ENCODE data around the gene PFN3. TPM values are rescaled to one million over a fixed set of nuclear protein-coding genes. Genes with fewer than 3 reads are reported as not detected.

The PFN3 gene
- total RNA-seq, 4 donors from 2014 or later = not detected

- no peak overlapping the region for H3K4me3 ChIP-seq
- WGBS, 2 donors (ENCODE audit: low coverage in 1 of 2) = no CpG with 5 or more reads among the region's 7 CpGs
- H3K4me1 ChIP-seq = peaks cover 0 to 26% (median 18%) of the 10 kb centered on the region in 3 donors
- no peak for ATAC-seq
- no peaks in the 10 kb centered on the region for H3K9me3 ChIP-seq
- H3K27ac ChIP-seq = no peak overlapping the region
- peaks cover 35% of the 10 kb centered on the region for H3K27me3 ChIP-seq
- H3K36me3 ChIP-seq = peaks cover 0 to 29% of the 10 kb centered on the region in 2 donors
- TF ChIP-seq CTCF (IDR thresholded peaks at IDR 0.05) (no peak), EP300 (IDR thresholded peaks at IDR 0.05) (no peak), POLR2A (IDR thresholded peaks at IDR 0.05) (no peak), POLR2AphosphoS5 (IDR thresholded peaks at IDR 0.05) (no peak)
Measured at GRCh38 chr5:177444106-177445051, 43.9 kb upstream of the PFN3 start.

GRCh38 chr5:177443144-177443983 is 42.9 kb upstream of the PFN3 start:
- WGBS, 2 donors (ENCODE audit: low coverage in 1 of 2) = 27% methylated on average over 3 of the region's 15 CpGs; no CpG with 5 or more reads in 1 of the 2 donors
- Histone ChIP-seq H3K9me3 (no peaks in the 10 kb centered on the region), H3K4me1 (peaks cover 0 to 26% (median 18%) of the 10 kb centered on the region in 3 donors), H3K36me3 (peaks cover 0 to 35% of the 10 kb centered on the region in 2 donors), H3K27ac (no peak overlapping the region), H3K4me3 (no peak overlapping the region), H3K27me3 (peaks cover 25% of the 10 kb centered on the region)
- ATAC-seq = no peak
- TF ChIP-seq CTCF (IDR thresholded peaks at IDR 0.05) (no peak), EP300 (IDR thresholded peaks at IDR 0.05) (no peak), POLR2AphosphoS5 (IDR thresholded peaks at IDR 0.05) (no peak), POLR2A (IDR thresholded peaks at IDR 0.05) (no peak)

- TF ChIP-seq POLR2AphosphoS5 (IDR thresholded peaks at IDR 0.05) (no peak), CTCF (IDR thresholded peaks at IDR 0.05) (no peak), POLR2A (IDR thresholded peaks at IDR 0.05) (no peak), EP300 (IDR thresholded peaks at IDR 0.05) (no peak)
- WGBS, 2 donors (ENCODE audit: low coverage in 1 of 2) = 87 to 100% methylated on average over 1 to 7 of the region's 20 CpGs
- H3K27ac ChIP-seq = no peak overlapping the region
- no peak for ATAC-seq
- peaks cover 0 to 46% of the 10 kb centered on the region in 2 donors for H3K36me3 ChIP-seq
- no peaks in the 10 kb centered on the region for H3K9me3 ChIP-seq
- H3K4me3 ChIP-seq = no peak overlapping the region
- peaks cover 14% of the 10 kb centered on the region for H3K27me3 ChIP-seq
- H3K4me1 ChIP-seq = peaks cover 0 to 16% (median 10%) of the 10 kb centered on the region in 3 donors
Measured at GRCh38 chr5:177442066-177442826, 41.8 kb upstream of the PFN3 start.

GRCh38 chr5:177440990-177441780 is 40.7 kb upstream of the PFN3 start:
- peaks cover 3% of the 10 kb centered on the region for H3K27me3 ChIP-seq
- H3K9me3 ChIP-seq = no peaks in the 10 kb centered on the region
- WGBS, 2 donors (ENCODE audit: low coverage in 1 of 2) = 20 to 100% methylated on average over 1 to 3 of the region's 26 CpGs
- TF ChIP-seq POLR2A (IDR thresholded peaks at IDR 0.05) (no peak), CTCF (IDR thresholded peaks at IDR 0.05) (no peak), POLR2AphosphoS5 (IDR thresholded peaks at IDR 0.05) (no peak), EP300 (IDR thresholded peaks at IDR 0.05) (no peak)
- no peak overlapping the region for H3K27ac ChIP-seq
- no peak for ATAC-seq
- peaks cover 0 to 5% (median 4%) of the 10 kb centered on the region in 3 donors for H3K4me1 ChIP-seq
- peaks cover 0 to 57% of the 10 kb centered on the region in 2 donors for H3K36me3 ChIP-seq
- no peak overlapping the region for H3K4me3 ChIP-seq

Data from gastroesophageal sphincter (tissue), 4 donors.